OCI-LY1 (cell line): ENCODE data around the gene DMD.

Experiments used
- CTCF ChIP-seq: fragments of 200-600 bp; sonication (generic), shearing (Covaris generic); IDR thresholded peaks from 2 replicates; pipeline ENCODE4 v1.5.1; 2017; ENCODE audit warnings: mild to moderate bottlenecking, antibody characterized with exemption, low read length, moderate library complexity, mixed read lengths
- EZH2 ChIP-seq: fragments of 200-600 bp; sonication (generic), shearing (Covaris generic); IDR thresholded peaks from 2 replicates; pipeline ENCODE4 v1.8.0; 2017; ENCODE audit warnings: borderline replicate concordance, mixed run types, mild to moderate bottlenecking, antibody characterized with exemption, low read length, moderate library complexity, mixed read lengths

GRCh38 chrX:31209005-31209628 is 2002.2 kb downstream of the DMD start:
- TF ChIP-seq CTCF (no peak), EZH2 (no peak)
